Natural killer cell (primary cell): ENCODE measurements around the gene BIN1. TPM values are rescaled to one million over a fixed set of nuclear protein-coding genes. Genes with fewer than 3 reads are reported as not detected.

ENCODE experiments used
- ATAC-seq, 3 donors: fragments of 150-1000 bp in 2 of 3; fragments of 200-7000 bp in 1 of 3; cut with Tn5 transposase; 1 replicate in 1 of 3; 2 replicates in 2 of 3; pipeline ENCODE4 v1.10.0; 2021; ENCODE audit warnings: mild to moderate bottlenecking in 2 of 3, moderate library complexity in 2 of 3
- DNase-seq, 2 donors: peaks; one replicate each; pipeline versions ENCODE4 v3.0.0 to v3.0.0-alpha.2; 2013 to 2021; ENCODE audit warnings: mixed read lengths in 1 of 2
- H3K27ac ChIP-seq: one replicate; pipeline ENCODE4 v1.5.1; 2013; ENCODE audit warnings: mild to moderate bottlenecking, low read length
- H3K27me3 ChIP-seq: one replicate; pipeline ENCODE4 v1.6.1; 2013; ENCODE audit warnings: low read length; ENCODE audit not compliant: control insufficient read depth, insufficient read depth
- H3K36me3 ChIP-seq: one replicate; pipeline ENCODE4 v1.6.1; 2013; ENCODE audit warnings: low read length; ENCODE audit not compliant: control insufficient read depth, insufficient read depth
- H3K4me1 ChIP-seq: one replicate; pipeline ENCODE4 v1.6.1; 2013; ENCODE audit warnings: low read length; ENCODE audit not compliant: control insufficient read depth, insufficient read depth
- H3K4me3 ChIP-seq: one replicate; pipeline ENCODE4 v1.5.1; 2013; ENCODE audit warnings: low read length
- H3K9me3 ChIP-seq: one replicate; pipeline ENCODE4 v1.6.1; 2013; ENCODE audit warnings: low read length; ENCODE audit not compliant: control insufficient read depth, insufficient read depth
- H3K27ac Mint-ChIP-seq, 2 donors: one replicate each; pipeline ENCODE4 v1.8.0; 2022; ENCODE audit warnings: mild to moderate bottlenecking in 2 of 2, mixed read lengths in 2 of 2, moderate library complexity in 1 of 2
- H3K27me3 Mint-ChIP-seq, 2 donors: one replicate each; pipeline ENCODE4 v1.8.0; 2022; ENCODE audit warnings: low read depth in 2 of 2, mixed read lengths in 2 of 2
- H3K36me3 Mint-ChIP-seq: one replicate; pipeline ENCODE4 v1.8.0; 2022; ENCODE audit warnings: mixed read lengths
- H3K4me1 Mint-ChIP-seq, 2 donors: one replicate each; pipeline ENCODE4 v1.8.0; 2022; ENCODE audit warnings: mixed read lengths in 2 of 2
- H3K4me3 Mint-ChIP-seq: one replicate; pipeline ENCODE4 v1.8.0; 2022; ENCODE audit warnings: mild to moderate bottlenecking, moderate library complexity, mixed read lengths
- H3K9me3 Mint-ChIP-seq, 2 donors: one replicate each; pipeline ENCODE4 v1.8.0; 2022; ENCODE audit warnings: mixed read lengths in 2 of 2
- WGBS: methylation state at CpG from one replicate; pipeline ENCODE4 v1.1.7; 2013; ENCODE audit warnings: missing lambda C conversion rate; ENCODE audit not compliant: insufficient coverage; 5-methylcytosine and 5-hydroxymethylcytosine counted together
- intact Hi-C: fragments of 100-400 bp; cut with micrococcal nuclease; formaldehyde crosslinking; loops from one replicate; pipeline ENCODE4 v1.14.2; 2022
- total RNA-seq, 4 donors: library from RNA; stranded (reverse); fragments of 120-200 nt in 1 of 4; gene quantifications; one replicate each; pipeline versions ENCODE4 v1.2.3 to v1.2.4, GENCODE V29; 2013 to 2022
- TF ChIP-seq, protein P1 (sequence below): fragments of 200-600 bp; IDR thresholded peaks from one replicate; pipeline ENCODE4 v1.8.0; 2022; ENCODE audit warnings: antibody characterized with exemption

Gene BIN1
- total RNA-seq, 3 donors from 2014 or later (not counting 1 experiment from before 2014, with no cell fraction given) = 73.5 to 131 (median 107) TPM

DNA sequence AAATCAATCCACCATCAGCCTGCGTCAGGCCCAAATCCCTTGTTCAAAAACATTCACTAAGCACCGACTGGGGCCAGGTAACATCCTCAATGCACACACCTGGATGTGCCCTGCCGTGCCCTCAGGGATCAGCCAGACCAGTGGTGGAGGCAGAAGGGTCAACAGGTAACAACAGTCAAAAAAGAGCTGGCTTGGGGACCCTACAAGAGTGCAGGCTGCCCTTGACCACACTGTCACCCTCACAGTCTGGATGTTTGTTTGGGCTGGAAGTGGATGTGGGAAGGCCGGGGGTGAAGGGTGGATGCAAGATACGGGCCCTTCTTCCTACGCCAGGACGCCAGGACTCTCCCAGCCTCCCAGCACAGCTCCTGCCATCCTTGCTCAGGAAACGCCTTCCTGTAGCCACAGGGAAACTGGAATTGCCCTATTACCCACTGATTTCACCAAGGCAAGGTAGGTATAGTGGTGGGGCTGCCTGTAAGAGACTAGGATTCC lies 2.7 kb downstream of the BIN1 start:
- TF ChIP-seq, protein P1, sequence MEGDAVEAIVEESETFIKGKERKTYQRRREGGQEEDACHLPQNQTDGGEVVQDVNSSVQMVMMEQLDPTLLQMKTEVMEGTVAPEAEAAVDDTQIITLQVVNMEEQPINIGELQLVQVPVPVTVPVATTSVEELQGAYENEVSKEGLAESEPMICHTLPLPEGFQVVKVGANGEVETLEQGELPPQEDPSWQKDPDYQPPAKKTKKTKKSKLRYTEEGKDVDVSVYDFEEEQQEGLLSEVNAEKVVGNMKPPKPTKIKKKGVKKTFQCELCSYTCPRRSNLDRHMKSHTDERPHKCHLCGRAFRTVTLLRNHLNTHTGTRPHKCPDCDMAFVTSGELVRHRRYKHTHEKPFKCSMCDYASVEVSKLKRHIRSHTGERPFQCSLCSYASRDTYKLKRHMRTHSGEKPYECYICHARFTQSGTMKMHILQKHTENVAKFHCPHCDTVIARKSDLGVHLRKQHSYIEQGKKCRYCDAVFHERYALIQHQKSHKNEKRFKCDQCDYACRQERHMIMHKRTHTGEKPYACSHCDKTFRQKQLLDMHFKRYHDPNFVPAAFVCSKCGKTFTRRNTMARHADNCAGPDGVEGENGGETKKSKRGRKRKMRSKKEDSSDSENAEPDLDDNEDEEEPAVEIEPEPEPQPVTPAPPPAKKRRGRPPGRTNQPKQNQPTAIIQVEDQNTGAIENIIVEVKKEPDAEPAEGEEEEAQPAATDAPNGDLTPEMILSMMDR = no peak
- no peak for ATAC-seq
- no peaks in the 10 kb centered on the region for H3K9me3 ChIP-seq
- DNase-seq = no peak
- Mint-ChIP-seq H3K4me3 (peak overlapping the region; percentile 67), H3K27me3 (peaks cover 2 to 9% of the 10 kb centered on the region in 2 donors), H3K36me3 (no peaks in the 10 kb centered on the region), H3K4me1 (peaks cover 6 to 19% of the 10 kb centered on the region in 2 donors), H3K9me3 (no peaks in the 10 kb centered on the region), H3K27ac (no peak overlapping the region)
- H3K36me3 ChIP-seq = no peaks in the 10 kb centered on the region
- WGBS = 90% methylated on average over 5 of the region's 8 CpGs
- H3K4me3 ChIP-seq = no peak overlapping the region
- H3K27me3 ChIP-seq = no peaks in the 10 kb centered on the region
- H3K27ac ChIP-seq = no peak overlapping the region
- H3K4me1 ChIP-seq = peaks cover 31% of the 10 kb centered on the region
- intact Hi-C loops = no loop called here

DNA sequence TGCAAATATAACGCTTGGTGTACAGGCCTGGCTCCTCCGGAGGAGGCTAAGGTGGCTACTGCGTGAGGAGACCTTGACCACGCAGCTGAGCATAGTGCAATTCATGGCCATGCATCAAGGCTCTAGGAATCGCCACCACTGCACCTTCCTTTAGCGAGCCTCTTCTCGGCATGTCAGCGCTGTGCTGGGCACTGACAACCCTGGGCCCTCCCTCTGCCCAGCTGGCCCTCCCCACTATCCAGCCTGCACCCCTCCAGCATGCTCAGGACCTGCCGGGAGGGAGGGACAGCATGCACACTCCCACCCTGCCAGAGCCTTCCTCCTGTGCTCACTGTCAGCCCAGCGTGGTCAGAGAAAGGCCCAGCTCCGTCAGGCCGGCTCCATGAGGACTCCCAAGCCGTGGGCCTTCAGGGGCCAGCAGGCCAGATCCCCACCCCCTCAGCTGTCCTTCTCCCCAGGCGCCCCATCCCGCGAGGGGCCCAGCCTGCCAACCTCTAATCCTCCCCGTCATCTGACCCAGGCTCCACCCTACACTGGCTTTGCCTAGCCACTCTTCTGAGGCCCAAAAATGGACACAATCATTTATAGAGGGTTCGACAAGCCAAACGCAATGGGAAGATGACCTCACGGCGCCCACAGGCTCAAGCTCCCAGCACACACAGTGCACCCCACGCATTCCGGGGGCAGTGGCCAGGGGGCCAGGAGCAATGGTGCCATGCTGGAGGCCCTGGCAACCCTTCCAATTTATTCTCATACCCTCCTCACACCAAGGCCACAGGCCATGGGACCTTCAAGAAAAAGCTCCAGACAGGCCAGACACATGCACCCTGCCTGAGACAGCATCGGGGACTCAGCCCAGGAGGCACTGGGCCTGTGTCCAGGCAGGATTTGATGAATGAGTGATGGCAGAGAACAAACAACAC lies 3.5 kb downstream of the BIN1 start:
- Histone ChIP-seq H3K27ac (no peak overlapping the region), H3K4me3 (no peak overlapping the region), H3K36me3 (no peaks in the 10 kb centered on the region), H3K9me3 (no peaks in the 10 kb centered on the region), H3K27me3 (no peaks in the 10 kb centered on the region), H3K4me1 (peaks cover 31% of the 10 kb centered on the region)
- H3K36me3 Mint-ChIP-seq = no peaks in the 10 kb centered on the region
- no peaks in the 10 kb centered on the region for H3K9me3 Mint-ChIP-seq
- TF ChIP-seq, protein P1 = no peak
- ATAC-seq (no peak), DNase-seq (no peak)
- 94% methylated on average over 24 of the region's 24 CpGs for WGBS
- intact Hi-C loops = no loop called here
- H3K27me3 Mint-ChIP-seq = peaks cover 0 to 9% of the 10 kb centered on the region in 2 donors
- H3K27ac Mint-ChIP-seq = no peak overlapping the region
- H3K4me1 Mint-ChIP-seq = peaks cover 6 to 19% of the 10 kb centered on the region in 2 donors
- peak overlapping the region; percentile 40 for H3K4me3 Mint-ChIP-seq

DNA sequence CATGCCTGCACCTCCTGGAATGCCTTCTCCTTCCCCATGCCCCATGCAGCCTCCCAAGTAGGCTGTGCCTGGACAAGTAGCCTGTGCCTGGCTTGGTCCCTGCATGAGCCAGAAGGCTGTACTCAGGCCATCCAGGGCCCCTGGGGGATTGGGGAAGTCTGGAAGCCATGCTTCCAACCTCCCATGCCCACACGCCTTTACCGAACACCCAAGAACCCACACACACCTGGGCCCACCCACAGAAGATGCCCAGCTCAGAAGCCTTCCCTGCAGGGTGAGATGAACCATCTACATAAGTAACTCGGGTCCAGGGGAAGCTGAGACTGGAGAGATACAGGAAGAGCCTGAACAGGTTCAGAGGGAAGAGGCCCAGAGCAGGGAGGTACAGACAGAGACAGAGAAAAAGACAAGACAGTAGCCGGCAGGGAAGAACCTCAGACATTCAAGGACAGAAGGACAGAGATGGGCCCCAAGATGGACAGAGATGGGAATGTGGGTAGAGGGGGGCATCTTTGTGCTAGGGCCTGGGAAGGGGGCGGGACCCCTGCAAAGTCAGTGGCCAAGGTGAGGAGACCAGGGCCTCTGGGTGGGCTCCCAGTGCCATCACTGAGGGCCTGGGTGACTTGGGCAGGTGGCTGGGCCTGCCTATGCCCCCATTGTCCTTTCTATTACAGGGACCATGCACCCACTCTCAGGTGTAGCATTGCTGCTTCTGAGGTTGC lies 4.3 kb downstream of the BIN1 start:
- intact Hi-C loops = no loop called here
- H3K36me3 Mint-ChIP-seq = no peaks in the 10 kb centered on the region
- TF ChIP-seq, protein P1 = no peak

More for the DNA sequence above, 4.3 kb downstream of the BIN1 start:
- no peaks in the 10 kb centered on the region for H3K36me3 ChIP-seq
- ATAC-seq = no peak
- WGBS = 79% methylated on average over 5 of the region's 5 CpGs
- peaks cover 27% of the 10 kb centered on the region for H3K4me1 ChIP-seq
- no peak overlapping the region for H3K27ac ChIP-seq
- Mint-ChIP-seq H3K27me3 (peaks cover 0 to 9% of the 10 kb centered on the region in 2 donors), H3K27ac (no peak overlapping the region), H3K4me3 (no peak overlapping the region), H3K4me1 (peaks cover 3 to 16% of the 10 kb centered on the region in 2 donors), H3K9me3 (no peaks in the 10 kb centered on the region)
- no peaks in the 10 kb centered on the region for H3K9me3 ChIP-seq
- no peak for DNase-seq
- H3K4me3 ChIP-seq = no peak overlapping the region
- no peaks in the 10 kb centered on the region for H3K27me3 ChIP-seq
